ENCODE data around the gene PRKAR2B. TPM values are rescaled to one million over a fixed set of nuclear protein-coding genes. Genes with fewer than 3 reads are reported as not detected.

The PRKAR2B gene
- total and polyA plus RNA-seq, 2 of the 4 experiments (the other 2 are of a cell fraction) = 3.0 to 3.1 TPM

- ATAC-seq (ENCODE audit: low read depth) = no peak
- Histone ChIP-seq H4K91ac (ENCODE audit: insufficient read depth, low read depth, low read length) (no peak overlapping the region), H4K5ac (ENCODE audit: low read depth, low read length) (no peak overlapping the region), H3K9ac (ENCODE audit: low read depth, low read length) (no peak overlapping the region), H3K27me3 (ENCODE audit: control insufficient read depth, insufficient read depth, low read length) (no peaks in the 10 kb centered on the region), H3K4ac (ENCODE audit: low read depth, low read length) (no peak overlapping the region), H2AFZ (replicated peaks; ENCODE audit: low read length, poor library complexity) (no peak overlapping the region), H2BK20ac (ENCODE audit: low read depth, low read length) (no peak overlapping the region), H4K20me1 (ENCODE audit: insufficient read depth, low read length) (no peaks in the 10 kb centered on the region), H3K4me1 (ENCODE audit: control insufficient read depth, insufficient read depth, low read length) (peaks cover 2% of the 10 kb centered on the region; the same call in 1 of the 2 replicates), H3K4me3 (ENCODE audit: insufficient read depth, low read depth, low read length) (no peak overlapping the region), H2AK5ac (ENCODE audit: low read depth, low read length) (no peak overlapping the region), H2BK120ac (ENCODE audit: low read depth, low read length) (no peak overlapping the region), H2BK15ac (ENCODE audit: low read depth, low read length) (no peak overlapping the region), H2BK5ac (ENCODE audit: low read depth, low read length, poor library complexity, severe bottlenecking) (no peak overlapping the region), H3K18ac (ENCODE audit: low read depth, low read length) (no peak overlapping the region), H4K8ac (ENCODE audit: low read depth in 2 of 2, low read length in 2 of 2) (no peak overlapping the region), H3K23ac (ENCODE audit: low read depth, low read length) (no peak overlapping the region), H3K36me3 (ENCODE audit: control insufficient read depth, insufficient read depth, low read length) (no peaks in the 10 kb centered on the region), H3K79me1 (ENCODE audit: low read depth in 1 of 2, low read length in 2 of 2) (no peaks in the 10 kb centered on the region), H3K27ac (ENCODE audit: insufficient read depth, low read length) (no peak overlapping the region), H3K9me3 (ENCODE audit: control insufficient read depth, insufficient read depth, low read length) (no peaks in the 10 kb centered on the region), H3K9me1 (ENCODE audit: insufficient read depth, low read length) (no peaks in the 10 kb centered on the region), H3K14ac (replicated peaks; ENCODE audit: low read depth, low read length) (no peak overlapping the region), H3K56ac (ENCODE audit: extremely low read depth, insufficient read depth, low read length) (no peak overlapping the region), H3K4me2 (ENCODE audit: low read depth, low read length) (no peak overlapping the region), H2AK9ac (replicated peaks; ENCODE audit: low read depth, low read length, poor library complexity) (no peak overlapping the region)
- no TSS peak for BruUV-seq (replicated peaks)
- dilution Hi-C loops (cut with HindIII; ENCODE audit: low sequenced_read_pairs, unreplicated experiment) = no loop called here
- POLR2A ChIA-PET (ENCODE audit: unreplicated experiment) = no interaction called here
- CTCF ChIA-PET = no interaction called here
- intact Hi-C loops (cut with micrococcal nuclease) = loop anchor here (5.0 kb wide), 1 partner anchor 483 kb away; the partner anchor contains the start of gene CCDC71L
- WGBS, 2 experiments (ENCODE audit: extremely low coverage in 2 of 2, insufficient read length in 1 of 2) = no CpG with 5 or more reads among the region's 4 CpGs
- in situ Hi-C loops (cut with MboI; ENCODE audit: low sequenced_read_pairs) = loop anchor here (5.0 to 10.0 kb wide), 3 partner anchors 198 to 970 kb away; no protein-coding TSS in a partner anchor
- no peak for TF ChIP-seq FOS (IDR thresholded peaks at IDR 0.05; ENCODE audit: low read depth, low read length)
- DNase-seq = no peak
Measured at GRCh38 chr7:107145067-107145838, 100.7 kb downstream of the PRKAR2B start.

Measured in IMR-90 (cell line).